NCI-H2081 treated with DMSO at 0.1 percent for 48 hours (cell line): ENCODE data around the gene SHISAL2A.

ENCODE experiments used
- DNase-seq: peaks from one replicate; lab custom pipeline; 2025; lab: John Stamatoyannopoulos, UW

SHISAL2A gene

GRCh38 chr1:52659851-52660596, 27.1 kb downstream of the SHISAL2A start:
- DNase-seq, result no peak

DNA sequence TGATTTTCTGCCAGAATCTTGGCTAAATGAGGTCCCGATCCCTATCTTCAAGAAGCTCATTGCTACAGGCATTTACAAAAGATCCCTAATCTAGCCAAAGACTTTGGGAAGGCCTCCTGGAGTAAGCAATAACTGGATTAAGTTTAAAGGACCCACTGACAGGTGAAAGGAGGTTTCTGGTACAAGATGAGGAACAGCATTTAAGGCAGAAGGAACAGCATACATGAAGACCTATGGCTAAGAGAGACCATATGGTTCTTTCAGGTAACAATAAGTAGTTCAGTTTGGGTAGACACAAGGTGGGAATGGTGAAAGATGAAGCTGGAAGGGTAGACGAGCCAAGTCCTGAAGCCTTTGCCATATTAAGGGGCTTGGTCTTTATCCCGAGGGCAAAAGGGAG, 27.8 kb downstream of the SHISAL2A start:
- DNase-seq, result no peak

- peak; percentile 20 for DNase-seq
Observed at GRCh38 chr1:52662645-52663313, 29.8 kb downstream of the SHISAL2A start.

DNA sequence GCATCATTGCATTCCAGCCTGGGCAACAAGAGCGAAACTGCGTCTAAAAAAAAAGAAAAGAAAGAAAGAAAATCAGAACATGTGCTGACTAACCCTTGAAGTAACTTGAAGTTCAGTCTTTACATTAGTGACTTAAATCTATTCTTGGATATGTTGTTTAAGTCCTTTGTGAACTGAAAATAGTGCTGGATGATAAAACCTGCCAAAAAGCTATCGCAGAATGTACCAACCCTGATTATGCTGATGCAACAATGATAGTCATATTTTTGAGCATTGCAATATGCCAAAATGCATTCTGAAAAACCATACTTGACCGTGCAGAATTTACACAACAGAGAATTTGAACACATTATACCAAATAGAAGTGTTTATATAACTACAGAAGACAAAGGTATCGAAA, 30.7 kb downstream of the SHISAL2A start:
- no peak for DNase-seq

- DNase-seq, result no peak
Observed at GRCh38 chr1:52665006-52665941, 32.3 kb downstream of the SHISAL2A start.

GRCh38 chr1:52667290-52667689, 34.3 kb downstream of the SHISAL2A start:
- no peak for DNase-seq

DNA sequence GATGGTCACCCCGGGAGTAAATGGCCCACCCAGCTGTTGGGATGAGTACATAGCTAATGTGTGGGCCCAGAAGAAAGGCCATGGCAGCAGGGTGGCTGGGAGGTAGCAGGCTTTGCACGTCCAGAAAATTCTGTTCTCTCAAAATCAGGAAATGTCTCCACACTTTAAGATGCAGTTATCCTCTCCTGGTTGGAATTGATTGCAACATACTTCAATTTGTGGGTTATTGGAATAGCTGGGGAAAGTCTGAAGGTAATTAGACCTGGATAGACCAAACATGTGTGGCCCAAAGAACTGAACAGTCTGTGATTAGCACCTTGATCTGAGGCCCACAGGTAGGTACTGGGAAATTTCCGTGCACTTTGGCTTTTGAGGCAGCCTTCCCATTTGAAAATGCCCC, 35.0 kb downstream of the SHISAL2A start:
- DNase-seq, result no peak

DNA sequence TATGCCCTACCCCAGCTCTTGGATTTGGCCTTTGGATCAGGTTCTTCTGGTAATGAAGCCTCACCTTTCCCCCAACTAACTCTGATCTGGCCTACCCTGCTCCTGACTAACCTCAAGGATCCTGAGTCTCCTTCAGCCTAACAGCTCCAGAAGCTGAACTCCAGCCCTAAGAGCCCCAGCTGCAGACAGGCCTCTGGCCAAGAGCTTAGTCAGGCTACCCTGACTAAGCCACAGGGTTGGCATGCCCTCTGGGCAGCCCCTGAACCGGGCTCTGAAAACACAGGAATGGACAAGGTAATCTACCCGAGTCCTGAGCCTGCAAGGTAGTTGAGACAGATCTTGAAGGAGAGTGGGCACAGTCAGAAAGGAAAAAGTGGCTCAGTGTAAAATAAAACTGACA, 35.7 kb downstream of the SHISAL2A start:
- DNase-seq, result no peak

GRCh38 chr1:52669696-52670095, 36.7 kb downstream of the SHISAL2A start:
- no peak for DNase-seq

GRCh38 chr1:52670604-52671003, 37.6 kb downstream of the SHISAL2A start:
- no peak for DNase-seq

DNA sequence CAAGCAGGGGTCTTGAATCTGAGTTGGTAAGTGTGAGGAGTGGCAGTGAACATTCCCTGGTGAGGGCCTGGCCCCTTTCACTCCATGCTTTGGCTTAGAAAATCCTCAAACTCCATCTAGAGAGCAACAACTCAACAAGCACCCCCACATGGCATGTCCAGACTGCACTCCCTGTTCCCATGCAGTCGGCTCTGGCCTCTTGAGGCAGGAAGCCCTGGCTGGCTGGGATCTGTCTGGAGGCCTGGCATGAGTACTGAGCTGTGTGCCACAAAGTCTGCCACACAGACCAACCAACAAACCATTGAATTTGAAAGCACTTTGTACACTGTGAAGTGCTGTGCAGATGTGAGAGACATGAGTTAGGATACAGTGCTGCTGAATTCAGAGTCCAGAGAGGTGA, 40.0 kb downstream of the SHISAL2A start:
- DNase-seq, result no peak

DNA sequence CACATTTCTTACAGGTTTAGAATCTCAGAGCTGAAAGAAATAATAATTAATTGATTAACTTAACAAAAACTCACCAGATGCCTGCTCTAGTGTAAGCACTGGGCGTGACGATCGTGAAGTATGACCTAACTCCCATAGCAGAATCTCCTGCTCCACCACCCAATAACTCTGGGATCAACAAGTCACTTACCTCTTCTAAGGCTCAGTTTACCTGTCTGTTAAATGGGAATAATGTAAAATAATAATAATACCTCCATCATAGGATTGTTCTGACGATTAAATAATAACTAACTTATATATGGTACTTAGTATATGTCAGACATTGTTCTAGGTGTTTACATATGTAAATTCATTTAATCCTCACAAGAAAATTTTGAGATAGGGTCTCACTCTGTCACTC, 40.5 kb downstream of the SHISAL2A start:
- DNase-seq, result no peak

DNA sequence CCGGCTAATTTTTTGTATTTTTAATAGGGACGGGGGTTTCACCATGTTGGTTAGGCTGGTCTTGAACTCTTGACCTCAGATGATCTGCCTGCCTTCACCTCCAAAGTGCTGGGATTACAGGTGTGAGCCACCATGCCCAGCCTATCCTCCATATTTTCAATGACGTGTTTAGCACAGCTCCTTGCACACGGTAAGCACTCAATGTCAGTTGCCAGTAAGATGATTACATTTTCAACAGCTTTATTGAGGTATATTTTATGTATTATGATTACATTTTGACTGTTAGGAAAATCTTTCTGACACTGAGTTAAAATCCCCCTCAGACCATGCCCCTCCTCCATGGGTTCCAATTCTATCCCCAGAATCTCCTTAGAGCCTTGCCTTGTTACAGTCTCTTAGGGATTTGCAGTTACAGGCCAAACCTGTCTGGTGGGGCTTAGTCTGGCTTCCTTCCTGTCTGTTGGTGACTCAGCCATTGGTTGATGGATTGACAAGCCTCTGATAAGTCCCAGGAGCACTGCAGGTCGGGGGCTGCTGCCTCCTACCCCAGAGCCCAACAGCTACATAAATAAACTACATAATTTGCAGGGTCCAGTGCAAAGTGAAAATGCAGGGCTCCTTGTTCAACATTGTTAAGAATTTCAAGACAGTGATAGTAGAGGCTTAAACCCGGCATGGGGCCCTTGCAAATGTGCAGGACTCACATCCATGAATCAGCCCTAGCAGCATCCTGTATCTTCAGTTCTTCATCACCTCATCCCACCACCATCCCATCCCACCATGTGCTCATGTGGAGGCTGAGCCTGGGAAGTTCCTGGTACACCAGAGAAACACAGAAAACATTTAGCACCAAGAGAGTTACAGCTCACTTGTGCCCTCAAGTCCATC, 41.8 kb downstream of the SHISAL2A start:
- DNase-seq, result no peak

GRCh38 chr1:52676249-52676903, 43.4 kb downstream of the SHISAL2A start:
- no peak for DNase-seq

DNA sequence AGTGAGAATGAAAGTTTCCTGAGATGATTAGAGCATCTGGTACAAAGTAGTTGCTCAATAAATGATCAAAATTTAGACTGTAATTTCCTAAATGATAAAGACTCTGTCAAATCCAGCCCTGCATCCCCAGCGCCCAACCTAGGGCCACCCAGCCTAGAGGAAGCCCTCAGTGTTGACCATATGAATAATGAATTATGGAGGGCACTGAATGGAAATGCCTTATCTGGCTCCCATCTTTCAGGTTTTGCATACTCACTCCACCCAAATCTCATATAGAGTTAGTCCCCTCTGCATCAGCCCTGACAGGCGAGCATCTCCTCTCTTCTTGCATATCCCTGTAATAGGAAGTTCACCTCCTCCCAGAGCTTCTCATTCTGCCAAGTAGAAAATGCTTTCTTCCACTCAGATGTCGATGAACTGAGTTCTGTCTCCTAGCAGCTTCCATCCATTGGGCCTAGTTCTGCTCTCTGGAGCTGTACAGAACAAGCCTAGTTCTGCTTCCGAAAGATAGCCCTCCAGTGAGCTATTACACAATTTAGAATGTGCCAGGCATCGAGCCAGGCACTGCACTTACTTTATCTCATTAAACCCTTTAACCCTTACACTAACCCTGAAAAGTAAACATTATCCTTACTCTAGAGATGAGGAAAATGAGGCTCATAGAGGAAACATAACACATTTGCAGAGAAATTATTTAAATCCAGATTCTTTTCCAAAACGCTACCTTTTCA, 44.3 kb downstream of the SHISAL2A start:
- DNase-seq, result no peak

DNA sequence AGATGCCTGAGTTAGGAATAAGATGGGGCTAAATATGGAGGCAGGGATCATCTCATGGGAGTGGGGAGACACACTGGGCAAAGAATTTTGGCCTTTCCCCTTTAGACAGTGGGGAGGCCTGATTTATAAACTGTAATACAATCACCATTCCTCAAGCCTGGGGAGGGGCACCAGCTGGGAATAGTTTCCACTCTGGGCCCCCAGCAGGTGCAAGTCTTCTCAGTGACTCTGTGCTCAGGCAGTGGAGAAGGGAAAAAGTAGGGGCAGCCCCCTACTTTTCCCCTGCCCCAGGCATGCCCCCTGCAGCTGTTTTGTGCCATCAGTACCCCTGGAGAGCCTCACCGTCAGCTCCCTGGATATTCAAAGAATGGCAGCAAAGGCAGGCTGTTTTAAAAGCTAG, 46.1 kb downstream of the SHISAL2A start:
- DNase-seq, result no peak

- no peak for DNase-seq
Observed at GRCh38 chr1:52679498-52679897, 46.5 kb downstream of the SHISAL2A start.

GRCh38 chr1:52680353-52680752, 47.4 kb downstream of the SHISAL2A start:
- no peak for DNase-seq

DNA sequence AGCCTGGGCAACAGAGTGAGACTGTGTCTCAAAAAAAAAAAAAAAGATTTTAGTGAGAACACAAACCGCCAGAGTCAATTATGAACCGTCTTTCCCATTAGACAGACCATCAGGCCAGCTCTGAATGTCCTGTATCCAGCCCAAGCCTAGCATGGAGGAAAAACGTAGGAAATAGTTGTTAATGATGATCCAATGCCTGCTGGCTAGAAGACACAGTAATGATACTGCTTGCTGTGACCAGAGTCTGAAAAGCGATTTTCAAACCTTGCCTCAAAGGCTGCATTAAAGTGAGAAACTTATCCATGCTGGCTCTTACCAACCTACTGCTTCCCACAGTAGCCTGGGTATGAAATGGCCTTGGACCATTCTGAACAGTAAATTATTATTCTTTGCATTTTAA, 48.2 kb downstream of the SHISAL2A start:
- DNase-seq, result no peak

- no peak for DNase-seq
Observed at GRCh38 chr1:52683367-52683940, 50.5 kb downstream of the SHISAL2A start.
